Measurements from ENCODE around the gene PLCB3.

PLCB3 gene

DNA sequence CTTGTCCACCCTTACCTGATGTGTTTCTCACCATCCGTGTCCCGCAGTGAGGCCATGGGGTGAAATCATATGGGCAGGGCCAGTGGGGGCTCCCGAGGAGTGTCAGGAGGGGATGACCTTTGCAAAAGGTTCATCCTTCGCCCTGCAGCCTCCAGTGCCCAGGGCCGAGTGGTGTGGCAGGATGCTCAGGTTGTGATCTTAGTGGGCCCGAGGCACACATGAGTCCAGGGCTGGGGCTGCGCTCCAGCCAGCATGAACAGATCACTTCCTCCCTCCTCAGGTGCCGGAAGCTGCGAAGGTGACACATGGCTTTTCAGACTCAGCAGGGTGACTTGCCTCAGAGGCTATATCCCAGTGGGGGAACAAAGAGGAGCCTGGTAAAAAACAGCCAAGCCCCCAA lies 13.3 kb upstream of the PLCB3 start:
- no peak for DNase-seq (ENCODE audit: low read depth)
- TF ChIP-seq, protein P1, sequence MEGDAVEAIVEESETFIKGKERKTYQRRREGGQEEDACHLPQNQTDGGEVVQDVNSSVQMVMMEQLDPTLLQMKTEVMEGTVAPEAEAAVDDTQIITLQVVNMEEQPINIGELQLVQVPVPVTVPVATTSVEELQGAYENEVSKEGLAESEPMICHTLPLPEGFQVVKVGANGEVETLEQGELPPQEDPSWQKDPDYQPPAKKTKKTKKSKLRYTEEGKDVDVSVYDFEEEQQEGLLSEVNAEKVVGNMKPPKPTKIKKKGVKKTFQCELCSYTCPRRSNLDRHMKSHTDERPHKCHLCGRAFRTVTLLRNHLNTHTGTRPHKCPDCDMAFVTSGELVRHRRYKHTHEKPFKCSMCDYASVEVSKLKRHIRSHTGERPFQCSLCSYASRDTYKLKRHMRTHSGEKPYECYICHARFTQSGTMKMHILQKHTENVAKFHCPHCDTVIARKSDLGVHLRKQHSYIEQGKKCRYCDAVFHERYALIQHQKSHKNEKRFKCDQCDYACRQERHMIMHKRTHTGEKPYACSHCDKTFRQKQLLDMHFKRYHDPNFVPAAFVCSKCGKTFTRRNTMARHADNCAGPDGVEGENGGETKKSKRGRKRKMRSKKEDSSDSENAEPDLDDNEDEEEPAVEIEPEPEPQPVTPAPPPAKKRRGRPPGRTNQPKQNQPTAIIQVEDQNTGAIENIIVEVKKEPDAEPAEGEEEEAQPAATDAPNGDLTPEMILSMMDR (conservative IDR thresholded peaks at IDR 0.05; ENCODE audit: low read length): no peak
- no peak overlapping the region for H3K4me3 ChIP-seq (ENCODE audit: low read length)

DNA sequence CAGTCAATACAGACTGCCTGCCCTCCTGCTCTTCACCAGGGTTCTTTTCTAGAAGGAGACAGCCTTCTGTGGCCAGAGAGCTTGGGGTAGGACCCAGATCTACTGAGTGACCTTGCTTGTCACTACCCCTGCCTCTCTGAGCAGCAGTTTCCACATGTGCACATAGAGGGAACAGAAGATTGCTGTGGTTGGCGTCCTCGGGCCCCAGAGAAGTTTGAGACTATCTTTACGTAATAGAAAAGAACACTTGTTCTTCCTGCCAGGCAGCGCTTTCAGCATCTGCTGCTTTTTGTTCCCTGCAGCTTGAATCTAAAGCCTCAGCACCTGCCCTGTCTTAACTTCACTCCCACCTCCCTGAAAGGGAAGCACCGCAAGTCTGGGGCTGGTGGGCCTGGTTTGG lies 12.3 kb upstream of the PLCB3 start:
- H3K4me3 ChIP-seq (ENCODE audit: low read length): no peak overlapping the region
- no peak for DNase-seq (ENCODE audit: low read depth)
- TF ChIP-seq, protein P1 (conservative IDR thresholded peaks at IDR 0.05; ENCODE audit: low read length): no peak

DNA sequence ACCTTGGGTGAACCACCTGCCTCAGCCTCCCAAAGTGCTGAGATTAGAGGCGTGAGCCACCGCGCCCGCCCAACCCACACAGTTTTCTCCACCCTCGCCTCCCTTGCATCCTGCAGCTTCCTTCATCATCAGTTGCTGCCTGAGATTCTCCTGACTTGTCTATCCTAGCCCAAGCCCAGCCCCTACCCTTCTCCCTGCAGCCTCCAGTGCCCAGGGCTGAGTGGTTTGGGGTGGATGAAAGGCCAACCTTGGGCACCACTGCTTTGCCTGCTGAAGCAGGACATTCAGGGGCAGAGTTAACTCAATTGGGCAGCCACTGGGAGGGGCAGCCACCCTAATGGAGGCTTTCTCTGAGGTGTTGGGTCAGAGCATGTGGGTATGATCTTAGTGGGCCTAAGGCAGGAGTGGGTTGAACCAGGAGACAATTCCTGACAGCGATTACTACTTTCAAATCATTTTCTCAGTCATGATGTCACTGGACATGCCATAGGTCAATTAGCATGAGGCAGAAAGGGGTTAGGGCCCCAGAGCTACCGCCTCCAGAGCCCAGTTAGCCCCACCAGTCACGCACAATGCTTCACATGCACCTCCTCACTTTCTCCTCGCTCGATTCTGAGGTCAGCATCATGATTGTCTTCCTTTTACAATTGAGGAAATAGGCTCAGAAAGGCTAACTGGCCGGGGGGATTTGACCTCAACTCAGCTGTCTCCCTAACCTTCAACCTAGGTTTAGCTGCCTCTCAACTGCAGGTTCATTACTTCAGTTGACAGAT lies 11.5 kb upstream of the PLCB3 start:
- TF ChIP-seq, protein P1 (conservative IDR thresholded peaks at IDR 0.05; ENCODE audit: low read length): no peak
- H3K4me3 ChIP-seq (ENCODE audit: low read length): peak overlapping the region; percentile 79
- DNase-seq (ENCODE audit: low read depth): no peak

DNA sequence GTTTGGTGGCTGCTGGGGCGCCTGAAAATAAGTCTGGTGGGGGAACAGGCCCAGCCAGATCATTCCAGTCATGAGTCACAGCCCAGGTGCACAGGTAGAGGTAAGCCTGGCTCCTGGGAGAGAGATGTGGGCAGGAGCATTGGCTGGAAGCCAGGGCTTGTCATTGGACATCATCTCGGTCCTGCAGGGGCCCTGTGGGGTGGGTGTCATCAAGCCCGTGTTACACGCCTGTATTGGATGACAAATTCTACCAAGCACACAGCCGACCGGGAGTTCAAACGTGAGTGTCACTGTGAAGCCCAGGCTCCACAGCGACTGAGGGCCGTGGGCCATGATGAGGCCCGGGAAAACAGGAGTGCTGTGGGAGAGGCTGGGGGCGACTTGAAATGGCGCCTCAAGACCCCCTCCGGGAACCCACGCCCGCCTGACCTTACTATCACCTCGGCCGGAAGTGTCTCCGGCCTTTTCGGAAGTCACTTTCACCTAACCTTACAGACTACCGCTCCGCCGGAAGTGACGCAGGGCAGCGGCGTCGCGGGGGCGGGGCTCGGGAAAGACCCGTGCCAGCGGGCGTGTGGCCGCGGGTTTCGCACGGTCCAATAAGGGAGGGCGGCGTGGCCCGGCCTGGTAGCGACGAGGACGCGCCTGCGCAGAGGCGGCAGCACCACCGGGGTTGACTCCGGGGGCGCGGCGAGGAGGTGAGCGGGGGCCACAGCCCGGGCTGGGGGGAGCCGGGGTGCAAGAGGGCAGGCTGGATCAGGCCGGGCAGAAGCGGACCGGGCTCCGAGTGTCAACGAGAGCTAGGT lies 10.7 kb upstream of the PLCB3 start, which contains the start of gene FKBP2:
Gene FKBP2, plus strand, starts transcription at position 661 of the 806 bp plus-strand sequence. CDS start 1,293 bp downstream, outside the sequence.
- H3K4me3 ChIP-seq (ENCODE audit: low read length): peak within 1 kb of the TSS; percentile 82
- TF ChIP-seq, protein P1 (conservative IDR thresholded peaks at IDR 0.05; ENCODE audit: low read length): no peak
- peak; percentile 96 for DNase-seq (ENCODE audit: low read depth)

DNA sequence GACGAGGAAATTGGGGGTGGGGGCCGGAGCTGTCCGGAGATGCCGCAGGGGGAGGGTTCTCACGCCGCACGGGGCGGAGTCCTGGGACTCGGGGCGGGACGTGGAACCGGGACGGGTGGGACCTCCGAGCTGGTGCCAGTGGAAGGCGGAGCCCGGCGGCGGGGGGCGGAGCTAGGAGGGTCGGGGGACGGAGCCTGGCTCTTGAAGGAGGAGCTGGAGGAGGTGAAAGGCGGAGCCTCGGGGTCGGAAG lies 10.2 kb upstream of the PLCB3 start:
- peak; percentile 99 for DNase-seq (ENCODE audit: low read depth)
- peak overlapping the region; percentile 74 for H3K4me3 ChIP-seq (ENCODE audit: low read length)
- TF ChIP-seq, protein P1 (conservative IDR thresholded peaks at IDR 0.05; ENCODE audit: low read length): no peak

DNA sequence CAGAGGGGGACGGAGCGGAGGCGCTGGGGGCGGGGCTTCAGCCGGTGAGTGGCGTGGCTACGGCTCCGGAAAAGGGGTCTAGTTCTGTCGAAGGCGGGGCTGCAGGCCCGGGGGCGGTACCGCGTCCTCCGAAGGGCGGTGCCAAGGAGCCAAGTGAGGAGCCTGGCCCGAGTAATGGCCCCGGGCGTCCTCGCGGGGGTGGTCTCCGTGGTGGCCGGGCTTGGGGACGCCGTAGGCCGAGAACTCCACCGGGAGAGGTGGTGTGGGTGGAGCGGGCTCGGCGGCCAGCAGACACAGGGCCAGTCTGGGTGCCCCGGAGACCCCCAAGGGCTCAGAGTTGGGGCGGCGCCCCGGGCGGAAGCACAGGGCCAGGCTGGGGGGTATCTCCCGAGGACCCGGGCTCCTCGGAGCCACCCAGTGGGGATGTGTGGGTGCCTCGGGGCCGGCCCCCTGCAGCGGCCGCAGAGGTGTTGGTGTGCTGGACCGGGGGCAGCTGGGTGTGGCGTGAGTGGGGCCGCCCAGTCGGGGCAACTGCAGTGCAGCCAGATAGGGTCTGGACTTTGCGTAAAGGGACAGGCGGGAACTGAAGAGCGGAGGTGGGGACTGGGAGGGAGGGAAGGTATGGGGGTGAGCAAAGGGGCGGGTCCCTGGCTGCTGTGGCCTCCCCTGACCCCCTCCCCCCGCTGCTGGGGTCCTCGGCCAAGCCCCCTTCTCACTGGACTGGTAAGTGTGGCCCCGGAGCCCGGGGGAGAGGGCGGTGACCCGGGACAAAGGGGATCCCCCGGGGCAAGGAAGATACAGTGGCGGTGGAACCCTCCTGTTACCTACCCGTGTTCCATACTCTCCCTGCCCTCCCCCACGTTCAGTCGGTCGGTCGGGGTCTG lies 9.6 kb upstream of the PLCB3 start:
- peak overlapping the region; percentile 82 for H3K4me3 ChIP-seq (ENCODE audit: low read length)
- no peak for DNase-seq (ENCODE audit: low read depth)
- TF ChIP-seq, protein P1 (conservative IDR thresholded peaks at IDR 0.05; ENCODE audit: low read length): no peak
